Esophagus squamous epithelium (tissue), 4 donors: Measurements from ENCODE around the gene CDK16.

ENCODE experiments used
- CTCF ChIP-seq, 6 experiments: fragments of 450-650 bp in 4 of 6; fragments of 200-600 bp in 2 of 6; sonication (generic) in 2 of 6; IDR thresholded peaks; one replicate each; pipeline ENCODE4 v1.5.1; 2016 to 2019; ENCODE audit warnings: antibody characterized with exemption in 6 of 6, mild to moderate bottlenecking in 4 of 6, moderate library complexity in 4 of 6
- POLR2A ChIP-seq, 4 donors: fragments of 450-650 bp; IDR thresholded peaks; one replicate each; pipeline ENCODE4 v1.6.1; 2017; ENCODE audit warnings: antibody characterized with exemption in 4 of 4, mild to moderate bottlenecking in 4 of 4, moderate library complexity in 3 of 4

- TF ChIP-seq CTCF (IDR thresholded peaks at IDR 0.05) = no peak
- no peak for TF ChIP-seq POLR2A (IDR thresholded peaks at IDR 0.05)
Measured at GRCh38 chrX:47186096-47186740, 32.3 kb upstream of the CDK16 start.
